Nephron (organoid): ENCODE measurements around the gene AOPEP.

ENCODE experiments used
- H3K27ac Mint-ChIP-seq, 3 experiments: 2 replicates each; pipeline ENCODE4 v1.8.0; 2020; ENCODE audit warnings: mixed read lengths in 3 of 3, mild to moderate bottlenecking in 2 of 3, moderate library complexity in 1 of 3
- H3K27me3 Mint-ChIP-seq: 2 replicates; pipeline ENCODE4 v1.8.0; 2021; ENCODE audit warnings: low read depth, mild to moderate bottlenecking, moderate library complexity, mixed read lengths
- H3K36me3 Mint-ChIP-seq: 2 replicates; pipeline ENCODE4 v1.8.0; 2020; ENCODE audit warnings: low read depth, mixed read lengths
- H3K4me1 Mint-ChIP-seq: 2 replicates; pipeline ENCODE4 v1.8.0; 2020; ENCODE audit warnings: mixed read lengths
- H3K4me3 Mint-ChIP-seq, 3 experiments: 2 replicates each; pipeline ENCODE4 v1.8.0; 2020; ENCODE audit warnings: mild to moderate bottlenecking in 3 of 3, mixed read lengths in 3 of 3, moderate library complexity in 2 of 3
- H3K9me3 Mint-ChIP-seq: 2 replicates; pipeline ENCODE4 v1.8.0; 2020; ENCODE audit warnings: mixed read lengths
- TF ChIP-seq, protein P1 (sequence below), 3 experiments: fragments of 200-600 bp; sonication (generic); IDR thresholded peaks; one replicate each; pipeline ENCODE4 v1.5.0; 2021; ENCODE audit warnings: antibody characterized with exemption in 3 of 3; ENCODE audit not compliant: unreplicated experiment in 3 of 3

The AOPEP gene

DNA sequence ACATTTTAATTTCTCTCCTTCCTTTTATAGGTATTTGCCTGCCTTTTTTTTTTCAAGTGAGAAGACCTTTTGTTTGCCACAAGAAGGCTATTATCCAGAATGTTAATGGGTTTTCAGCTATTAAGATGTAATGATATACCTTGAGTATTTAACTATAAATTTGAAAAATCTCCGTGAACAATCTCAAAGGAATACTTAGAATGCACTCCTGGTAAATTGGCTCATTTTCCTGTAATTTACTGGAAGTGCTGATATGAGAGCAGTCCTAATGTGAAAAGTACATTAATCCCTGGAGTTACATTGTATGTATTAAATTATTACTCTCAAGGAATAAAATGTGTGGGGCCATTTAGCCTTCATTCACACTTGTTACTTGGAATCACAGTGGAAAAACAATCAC lies 32.4 kb downstream of the AOPEP start:
- H3K27ac Mint-ChIP-seq: no peak overlapping the region
- H3K36me3 Mint-ChIP-seq: peaks cover 18% of the 10 kb centered on the region
- no peaks in the 10 kb centered on the region for H3K27me3 Mint-ChIP-seq
- TF ChIP-seq, protein P1, sequence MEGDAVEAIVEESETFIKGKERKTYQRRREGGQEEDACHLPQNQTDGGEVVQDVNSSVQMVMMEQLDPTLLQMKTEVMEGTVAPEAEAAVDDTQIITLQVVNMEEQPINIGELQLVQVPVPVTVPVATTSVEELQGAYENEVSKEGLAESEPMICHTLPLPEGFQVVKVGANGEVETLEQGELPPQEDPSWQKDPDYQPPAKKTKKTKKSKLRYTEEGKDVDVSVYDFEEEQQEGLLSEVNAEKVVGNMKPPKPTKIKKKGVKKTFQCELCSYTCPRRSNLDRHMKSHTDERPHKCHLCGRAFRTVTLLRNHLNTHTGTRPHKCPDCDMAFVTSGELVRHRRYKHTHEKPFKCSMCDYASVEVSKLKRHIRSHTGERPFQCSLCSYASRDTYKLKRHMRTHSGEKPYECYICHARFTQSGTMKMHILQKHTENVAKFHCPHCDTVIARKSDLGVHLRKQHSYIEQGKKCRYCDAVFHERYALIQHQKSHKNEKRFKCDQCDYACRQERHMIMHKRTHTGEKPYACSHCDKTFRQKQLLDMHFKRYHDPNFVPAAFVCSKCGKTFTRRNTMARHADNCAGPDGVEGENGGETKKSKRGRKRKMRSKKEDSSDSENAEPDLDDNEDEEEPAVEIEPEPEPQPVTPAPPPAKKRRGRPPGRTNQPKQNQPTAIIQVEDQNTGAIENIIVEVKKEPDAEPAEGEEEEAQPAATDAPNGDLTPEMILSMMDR (IDR thresholded peaks at IDR 0.05; ENCODE audit: unreplicated experiment in 3 of 3): no peak
- H3K4me1 Mint-ChIP-seq: peaks cover 20% of the 10 kb centered on the region
- H3K4me3 Mint-ChIP-seq: no peak overlapping the region
- H3K9me3 Mint-ChIP-seq: no peaks in the 10 kb centered on the region

DNA sequence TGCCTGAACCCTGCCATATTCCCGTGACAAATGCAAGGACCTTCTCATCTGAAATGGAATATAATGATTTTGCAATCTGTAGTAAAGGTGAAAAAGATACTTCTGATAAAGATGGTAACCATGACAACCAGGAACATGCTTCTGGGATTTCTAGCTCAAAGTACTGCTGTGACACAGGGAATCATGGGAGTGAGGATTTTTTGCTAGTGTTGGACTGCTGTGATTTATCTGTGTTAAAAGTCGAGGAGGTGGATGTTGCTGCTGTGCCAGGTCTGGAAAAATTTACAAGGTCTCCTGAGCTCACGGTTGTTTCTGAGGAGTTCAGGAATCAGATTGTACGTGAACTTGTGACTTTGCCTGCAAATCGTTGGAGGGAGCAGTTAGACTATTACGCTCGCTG lies 33.5 kb downstream of the AOPEP start:
- peaks cover 21% of the 10 kb centered on the region for H3K36me3 Mint-ChIP-seq
- TF ChIP-seq, protein P1 (IDR thresholded peaks at IDR 0.05; ENCODE audit: unreplicated experiment in 3 of 3): no peak
- peak overlapping the region in 1 of 3 experiments; percentile 56 for H3K27ac Mint-ChIP-seq
- H3K4me1 Mint-ChIP-seq: peaks cover 20% of the 10 kb centered on the region
- no peaks in the 10 kb centered on the region for H3K27me3 Mint-ChIP-seq
- H3K9me3 Mint-ChIP-seq: no peaks in the 10 kb centered on the region
- H3K4me3 Mint-ChIP-seq: no peak overlapping the region

DNA sequence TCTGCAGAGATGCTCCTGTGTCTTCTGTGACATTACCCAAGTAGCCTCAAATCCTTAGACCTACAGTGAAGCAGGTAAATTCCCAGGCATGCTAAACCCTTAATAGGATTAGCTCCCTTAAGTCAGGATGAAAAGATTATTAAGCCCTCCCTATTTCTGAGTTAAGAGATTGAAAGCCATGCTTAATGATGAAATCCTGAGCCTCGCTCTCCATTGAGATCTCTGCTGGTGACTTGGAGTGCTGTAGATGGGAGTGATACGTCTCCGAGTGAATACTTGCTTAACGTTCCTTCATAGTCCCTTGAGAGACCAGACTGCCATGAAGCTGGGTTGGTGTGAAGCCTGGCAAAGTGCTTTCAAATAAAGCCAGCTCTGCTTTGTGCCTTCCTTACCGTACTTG lies 34.2 kb downstream of the AOPEP start:
- TF ChIP-seq, protein P1 (IDR thresholded peaks at IDR 0.05; ENCODE audit: unreplicated experiment in 3 of 3): no peak
- H3K36me3 Mint-ChIP-seq: peaks cover 17% of the 10 kb centered on the region
- H3K4me3 Mint-ChIP-seq: no peak overlapping the region
- H3K4me1 Mint-ChIP-seq: peaks cover 20% of the 10 kb centered on the region
- H3K27ac Mint-ChIP-seq: no peak overlapping the region
- no peaks in the 10 kb centered on the region for H3K9me3 Mint-ChIP-seq
- H3K27me3 Mint-ChIP-seq: no peaks in the 10 kb centered on the region

DNA sequence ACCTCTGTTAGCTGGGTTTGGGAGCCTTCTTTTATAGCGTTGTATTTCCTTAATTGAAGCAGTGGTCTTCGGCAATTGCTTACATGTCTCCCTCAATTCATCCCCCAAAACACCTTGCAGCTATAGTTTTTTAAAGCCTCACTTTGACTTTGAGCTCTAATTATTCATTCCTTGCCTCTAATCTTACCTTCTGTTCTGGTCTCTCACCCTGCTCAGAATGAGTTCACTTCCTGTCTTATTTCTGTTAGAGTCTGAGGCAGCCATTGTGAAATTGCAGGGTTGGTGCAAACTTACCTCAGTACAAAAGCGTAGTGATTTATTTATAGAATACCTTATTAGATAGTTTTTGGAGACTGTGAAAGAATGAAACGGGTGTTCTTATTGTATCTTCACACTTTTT lies 35.0 kb downstream of the AOPEP start:
- Mint-ChIP-seq H3K4me1 (peaks cover 20% of the 10 kb centered on the region), H3K4me3 (no peak overlapping the region)

DNA sequence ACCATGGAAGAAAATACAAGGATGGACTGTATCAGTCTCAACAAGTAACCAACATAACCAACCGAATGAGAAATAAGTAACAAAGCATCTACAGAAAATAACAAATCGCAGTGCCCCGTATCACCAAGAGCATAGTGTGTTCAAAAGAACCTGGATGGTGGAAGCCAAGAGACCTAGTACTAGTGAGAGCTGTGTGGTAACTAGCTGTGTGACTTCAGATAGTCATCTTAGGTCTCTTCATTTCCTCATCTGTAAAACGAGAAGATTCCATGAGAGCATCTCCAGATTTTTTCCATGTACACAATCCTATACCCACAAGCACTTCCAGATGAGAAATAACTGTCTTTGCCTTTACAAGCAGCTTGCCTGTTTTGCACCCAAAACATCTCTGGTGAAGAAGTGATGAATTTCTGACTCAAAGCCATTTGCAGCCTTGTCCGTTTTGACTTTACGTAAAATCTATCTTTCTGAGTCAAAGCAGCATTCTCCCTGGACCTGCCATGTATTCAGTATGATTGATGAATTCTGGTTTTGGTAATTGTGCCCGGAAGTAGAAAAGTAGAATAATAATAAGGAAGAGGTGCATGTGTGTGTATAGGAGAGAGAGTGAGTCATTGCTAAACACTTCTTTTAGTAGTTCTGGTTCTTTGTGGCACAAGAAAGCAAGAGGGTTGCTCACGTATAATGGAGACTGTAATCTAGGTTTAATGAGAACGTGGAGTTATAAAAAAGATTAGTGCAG lies 41.0 kb downstream of the AOPEP start:
- H3K4me3 Mint-ChIP-seq: no peak overlapping the region
- H3K4me1 Mint-ChIP-seq: no peaks in the 10 kb centered on the region
- no peaks in the 10 kb centered on the region for H3K9me3 Mint-ChIP-seq
- TF ChIP-seq, protein P1 (IDR thresholded peaks at IDR 0.05; ENCODE audit: unreplicated experiment in 3 of 3): no peak
- no peak overlapping the region for H3K27ac Mint-ChIP-seq
- H3K36me3 Mint-ChIP-seq: peaks cover 27% of the 10 kb centered on the region
- H3K27me3 Mint-ChIP-seq: no peaks in the 10 kb centered on the region

More for the DNA sequence above, 35.0 kb downstream of the AOPEP start:
- Mint-ChIP-seq H3K27ac (peak overlapping the region in 1 of 3 experiments; percentile 5), H3K9me3 (no peaks in the 10 kb centered on the region), H3K36me3 (peaks cover 20% of the 10 kb centered on the region), H3K27me3 (no peaks in the 10 kb centered on the region)
- TF ChIP-seq, protein P1 (IDR thresholded peaks at IDR 0.05; ENCODE audit: unreplicated experiment in 3 of 3): no peak

DNA sequence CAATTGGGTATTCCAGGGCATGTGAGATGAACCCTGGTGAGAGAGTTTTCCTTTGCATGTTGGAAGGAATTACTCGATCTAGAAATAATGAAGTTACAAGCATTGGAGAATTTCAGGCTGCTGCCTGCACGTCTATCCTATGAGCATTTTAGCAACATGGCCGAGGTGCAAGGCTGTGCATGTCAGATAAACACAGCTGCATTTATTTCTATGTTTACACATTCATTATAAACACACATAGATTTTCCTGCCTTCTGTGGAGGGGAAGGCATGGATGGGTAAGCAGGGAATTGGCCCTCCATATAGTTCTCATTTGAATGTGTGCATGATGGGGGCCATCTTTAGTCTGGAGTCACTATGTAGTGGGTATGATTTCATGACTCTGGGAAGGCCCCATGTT lies 42.3 kb downstream of the AOPEP start:
- Mint-ChIP-seq H3K4me1 (peaks cover 9% of the 10 kb centered on the region), H3K9me3 (no peaks in the 10 kb centered on the region), H3K36me3 (peaks cover 35% of the 10 kb centered on the region), H3K4me3 (no peak overlapping the region), H3K27ac (no peak overlapping the region), H3K27me3 (no peaks in the 10 kb centered on the region)
- TF ChIP-seq, protein P1 (IDR thresholded peaks at IDR 0.05; ENCODE audit: unreplicated experiment in 3 of 3): no peak
